GM12878 (cell line): ENCODE results near the gene DCC. TPM values are rescaled to one million over a fixed set of nuclear protein-coding genes. Genes with fewer than 3 reads are reported as not detected.

Experiments used
- ATAC-seq: fragments of 200-7000 bp; cut with Tn5 transposase; 3 replicates; pipeline ENCODE4 v1.9.1; 2020; ENCODE audit warnings: mild to moderate bottlenecking, moderate library complexity
- BruUV-seq: library from RNA; stranded (reverse); fragments of 400-500 nt; replicated peaks from 2 replicates; lab custom pipeline; 2021; lab: Mats Ljungman, UMichigan
- CTCF ChIA-PET: fragments of 300-600 bp; sonication (Branson Sonifier 250); formaldehyde crosslinking; extraction: SDS; loops from one replicate; lab custom pipeline; 2021; ENCODE audit warnings: inconsistent platforms; lab: Yijun Ruan, JAX
- POLR2A ChIA-PET: fragments of 350-600 bp; formaldehyde crosslinking; extraction: SDS; loops from one replicate; lab custom pipeline; 2021; ENCODE audit warnings: inconsistent platforms; lab: Charles Lee
- RAD21 ChIA-PET: fragments of 300-600 bp; sonication (Branson Sonifier 250); formaldehyde crosslinking; loops from one replicate; lab custom pipeline; 2023; ENCODE audit warnings: antibody characterized with exemption; ENCODE audit not compliant: unreplicated experiment; lab: Charles Lee
- SMC1A ChIA-PET: fragments of 300-600 bp; sonication (Branson Sonifier 250); formaldehyde crosslinking; loops from one replicate; lab custom pipeline; 2023; ENCODE audit not compliant: unreplicated experiment, uncharacterized antibody; lab: Charles Lee
- DNase-seq: peaks from one replicate; pipeline ENCODE4 v3.0.0-alpha.2; 2011; ENCODE audit warnings: low read depth, low spot score
- FAIRE-seq: peaks from 3 replicates; lab custom pipeline; 2011; peaks lifted over from hg19 to GRCh38; lab: Jason Lieb, UNC
- H2AFZ ChIP-seq: 2 replicates; pipeline ENCODE4 v1.6.0; 2011; ENCODE audit warnings: low read depth, low read length, control low read depth; ENCODE audit not compliant: control insufficient read depth
- H3K27ac ChIP-seq: 2 replicates; pipeline ENCODE4 v1.5.1; 2011; ENCODE audit warnings: control low read depth; ENCODE audit not compliant: control insufficient read depth, insufficient read depth
- H3K27me3 ChIP-seq, 2 experiments: replicated peaks in 1 of 2; 2 replicates each; pipeline versions ENCODE4 v1.6.0 to v1.6.1; 2011; ENCODE audit warnings: low read length in 1 of 2; ENCODE audit not compliant: control insufficient read depth in 2 of 2, insufficient read depth in 2 of 2
- H3K36me3 ChIP-seq, 2 experiments: 2 replicates each; pipeline ENCODE4 v1.5.1; 2011; ENCODE audit warnings: low read length in 1 of 2; ENCODE audit not compliant: control insufficient read depth in 2 of 2, insufficient read depth in 2 of 2
- H3K4me1 ChIP-seq: 2 replicates; pipeline ENCODE4 v1.6.1; 2011; ENCODE audit warnings: mild to moderate bottlenecking, low read length, moderate library complexity, mixed read lengths; ENCODE audit not compliant: control insufficient read depth, insufficient read depth
- H3K4me2 ChIP-seq: 2 replicates; pipeline ENCODE4 v1.6.0; 2011; ENCODE audit warnings: control low read depth; ENCODE audit not compliant: control insufficient read depth, insufficient read depth
- H3K4me3 ChIP-seq: fragments of 200-600 bp; sonication (generic); 2 replicates; pipeline ENCODE4 v1.5.1; 2016
- H3K79me2 ChIP-seq: 2 replicates; pipeline ENCODE4 v1.6.0; 2011; ENCODE audit warnings: low read length; ENCODE audit not compliant: control insufficient read depth, insufficient read depth
- H3K9ac ChIP-seq: 2 replicates; pipeline ENCODE4 v1.8.0; 2011; ENCODE audit warnings: low read length, control low read depth, mixed read lengths; ENCODE audit not compliant: control insufficient read depth, insufficient read depth
- H3K9me3 ChIP-seq: replicated peaks from 3 replicates; pipeline ENCODE4 v1.5.1; 2011; ENCODE audit warnings: mild to moderate bottlenecking, low read length; ENCODE audit not compliant: control insufficient read depth, insufficient read depth
- H4K20me1 ChIP-seq: 2 replicates; pipeline ENCODE4 v1.6.0; 2011; ENCODE audit not compliant: control insufficient read depth, insufficient read depth
- ASH2L ChIP-seq: fragments of 300-600, 200-600 bp; sonication (generic); IDR thresholded peaks from 2 replicates; pipeline ENCODE4 v1.6.1; 2017; ENCODE audit warnings: low read depth, mild to moderate bottlenecking, borderline replicate concordance
- CBFB ChIP-seq: IDR thresholded peaks from 2 replicates; pipeline ENCODE4 v1.6.1; 2016; ENCODE audit warnings: antibody characterized with exemption, low read depth
- E2F4 ChIP-seq: IDR thresholded peaks from 2 replicates; pipeline ENCODE4 v1.6.1; 2012; ENCODE audit warnings: low read depth, low read length, improper control_type of control experiment
- EED ChIP-seq: sonication (generic); IDR thresholded peaks from 2 replicates; pipeline ENCODE4 v1.6.1; 2016; ENCODE audit warnings: antibody characterized with exemption, low read depth
- EGR1 ChIP-seq, 2 experiments: IDR thresholded peaks; 1 replicate in 1 of 2; 2 replicates in 1 of 2; pipeline ENCODE4 v1.6.1; 2011 to 2012; ENCODE audit warnings: low read depth in 2 of 2, low read length in 2 of 2, borderline replicate concordance in 1 of 2, mild to moderate bottlenecking in 1 of 2, moderate library complexity in 1 of 2
- HSF1 ChIP-seq: fragments of 150-350 bp; IDR thresholded peaks from 2 replicates; pipeline ENCODE4 v1.6.1; 2014; ENCODE audit warnings: mild to moderate bottlenecking, low read depth, low read length
- IRF5 ChIP-seq: fragments of 450-650 bp; IDR thresholded peaks from 2 replicates; pipeline ENCODE4 v1.6.1; 2017; ENCODE audit warnings: borderline replicate concordance
- MEF2B ChIP-seq: fragments of 450-650 bp; IDR thresholded peaks from 2 replicates; pipeline ENCODE4 v1.6.1; 2018; ENCODE audit warnings: mild to moderate bottlenecking, moderate library complexity; ENCODE audit not compliant: partially characterized antibody, poor library complexity, severe bottlenecking
- NBN ChIP-seq: fragments of 450-650 bp; IDR thresholded peaks from 2 replicates; pipeline ENCODE4 v1.6.1; 2016
- SMC3 ChIP-seq: IDR thresholded peaks from 2 replicates; pipeline ENCODE4 v1.6.1; 2011; ENCODE audit warnings: low read length, improper control_type of control experiment, borderline replicate concordance
- SP1 ChIP-seq: IDR thresholded peaks from one replicate; pipeline ENCODE4 v1.6.1; 2011; ENCODE audit warnings: low read depth, low read length
- TCF7 ChIP-seq: IDR thresholded peaks from 2 replicates; pipeline ENCODE4 v1.6.1; 2014; ENCODE audit warnings: antibody characterized with exemption, borderline replicate concordance
- WGBS: methylation state at CpG from one replicate; pipeline ENCODE4 v1.1.6; 2016; ENCODE audit warnings: low lambda C conversion rate; ENCODE audit not compliant: insufficient replicate concordance, insufficient coverage; ENCODE audit errors: missing lambda C conversion rate; 5-methylcytosine and 5-hydroxymethylcytosine counted together
- in situ Hi-C: fragments of 300-500 bp; cut with MboI; formaldehyde crosslinking; loops from 9 replicates; pipeline ENCODE4 v1.14.3; 2018; ENCODE audit warnings: mixed read lengths
- intact Hi-C: fragments of 100-400 bp; cut with micrococcal nuclease; formaldehyde crosslinking; loops from one replicate; pipeline ENCODE4 v1.14.2; 2022; ENCODE audit not compliant: unreplicated experiment
- polyA plus RNA-seq, 11 experiments: library from polyadenylated mRNA; depleted of rRNA in 4 of 11; unstranded in 6 of 11; stranded (reverse) in 5 of 11; fragments of >200 nt; fragmentation: Nextera tagmentation in 4 of 11; fragmentation: Illumina TruSeq in 1 of 11; extraction: Ambion mirVana in 4 of 11; extraction: Trizol in 1 of 11; gene quantifications; 1 replicate in 1 of 11; 2 replicates in 10 of 11; pipeline versions ENCODE4 v1.2.1 to v1.2.3, GENCODE V29; 2011 to 2016; ENCODE audit warnings: inconsistent platforms in 2 of 11, missing spikeins in 2 of 11, low read depth in 1 of 11
- total RNA-seq, 4 experiments: library from RNA; depleted of rRNA in 3 of 4; stranded (reverse); fragments of >200 nt in 3 of 4; fragmentation: Illumina TruSeq in 1 of 4; extraction: Trizol in 1 of 4; gene quantifications; 2 replicates each; pipeline versions ENCODE4 v1.2.1 to v1.2.3, GENCODE V29; 2013 to 2021
- TF ChIP-seq, protein P1 (sequence below): fragments of 450-650 bp; IDR thresholded peaks from 2 replicates; pipeline ENCODE4 v1.6.1; 2017; ENCODE audit warnings: mild to moderate bottlenecking, moderate library complexity

DCC gene
- total and polyA plus RNA-seq, 10 of the 15 experiments (the other 5 are each of a cell fraction or from before 2014, with no cell fraction given) = 0.01 TPM; not detected in 9

- TF ChIP-seq EGR1 (IDR thresholded peaks at IDR 0.05; ENCODE audit: borderline replicate concordance in 1 of 2, low read depth in 2 of 2, low read length in 2 of 2) (no peak), EED (no peak), MEF2B (no peak)
Observed at GRCh38 chr18:53253789-53254188, 913.8 kb downstream of the DCC start (continued).

- H3K27me3 ChIP-seq = no peaks in the 10 kb centered on the region
- in situ Hi-C loops = no loop called here
- H3K4me1 ChIP-seq = no peaks in the 10 kb centered on the region
- no TSS peak for BruUV-seq
- ChIA-PET CTCF (no interaction called here), SMC1A (no interaction called here), RAD21 (no interaction called here), POLR2A (no interaction called here)
- H3K79me2 ChIP-seq = no peaks in the 10 kb centered on the region
- H3K36me3 ChIP-seq = no peaks in the 10 kb centered on the region
- DNase-seq = no peak
- ATAC-seq = no peak
- intact Hi-C loops = no loop called here
- no peak for FAIRE-seq
- H3K4me3 ChIP-seq = no peak overlapping the region
- no peaks in the 10 kb centered on the region for H4K20me1 ChIP-seq
- H3K4me2 ChIP-seq = no peak overlapping the region
- H2AFZ ChIP-seq = no peak overlapping the region
- no peak overlapping the region for H3K9ac ChIP-seq
- H3K27ac ChIP-seq = no peak overlapping the region
- H3K9me3 ChIP-seq = no peaks in the 10 kb centered on the region
- WGBS = 0% methylated on average over 1 of the region's 1 CpG
- TF ChIP-seq TCF7 (no peak), IRF5 (no peak), HSF1 (no peak), E2F4 (no peak), ASH2L (no peak), CBFB (no peak), SMC3 (no peak), SP1 (no peak), NBN (no peak)
- TF ChIP-seq, protein P1, sequence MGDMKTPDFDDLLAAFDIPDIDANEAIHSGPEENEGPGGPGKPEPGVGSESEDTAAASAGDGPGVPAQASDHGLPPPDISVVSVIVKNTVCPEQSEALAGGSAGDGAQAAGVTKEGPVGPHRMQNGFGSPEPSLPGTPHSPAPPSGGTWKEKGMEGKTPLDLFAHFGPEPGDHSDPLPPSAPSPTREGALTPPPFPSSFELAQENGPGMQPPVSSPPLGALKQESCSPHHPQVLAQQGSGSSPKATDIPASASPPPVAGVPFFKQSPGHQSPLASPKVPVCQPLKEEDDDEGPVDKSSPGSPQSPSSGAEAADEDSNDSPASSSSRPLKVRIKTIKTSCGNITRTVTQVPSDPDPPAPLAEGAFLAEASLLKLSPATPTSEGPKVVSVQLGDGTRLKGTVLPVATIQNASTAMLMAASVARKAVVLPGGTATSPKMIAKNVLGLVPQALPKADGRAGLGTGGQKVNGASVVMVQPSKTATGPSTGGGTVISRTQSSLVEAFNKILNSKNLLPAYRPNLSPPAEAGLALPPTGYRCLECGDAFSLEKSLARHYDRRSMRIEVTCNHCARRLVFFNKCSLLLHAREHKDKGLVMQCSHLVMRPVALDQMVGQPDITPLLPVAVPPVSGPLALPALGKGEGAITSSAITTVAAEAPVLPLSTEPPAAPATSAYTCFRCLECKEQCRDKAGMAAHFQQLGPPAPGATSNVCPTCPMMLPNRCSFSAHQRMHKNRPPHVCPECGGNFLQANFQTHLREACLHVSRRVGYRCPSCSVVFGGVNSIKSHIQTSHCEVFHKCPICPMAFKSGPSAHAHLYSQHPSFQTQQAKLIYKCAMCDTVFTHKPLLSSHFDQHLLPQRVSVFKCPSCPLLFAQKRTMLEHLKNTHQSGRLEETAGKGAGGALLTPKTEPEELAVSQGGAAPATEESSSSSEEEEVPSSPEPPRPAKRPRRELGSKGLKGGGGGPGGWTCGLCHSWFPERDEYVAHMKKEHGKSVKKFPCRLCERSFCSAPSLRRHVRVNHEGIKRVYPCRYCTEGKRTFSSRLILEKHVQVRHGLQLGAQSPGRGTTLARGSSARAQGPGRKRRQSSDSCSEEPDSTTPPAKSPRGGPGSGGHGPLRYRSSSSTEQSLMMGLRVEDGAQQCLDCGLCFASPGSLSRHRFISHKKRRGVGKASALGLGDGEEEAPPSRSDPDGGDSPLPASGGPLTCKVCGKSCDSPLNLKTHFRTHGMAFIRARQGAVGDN = no peak
Observed at GRCh38 chr18:53254265-53254664, 914.3 kb downstream of the DCC start.
